HepG2 (cell line): ENCODE results near the gene MYH7. TPM values are rescaled to one million over a fixed set of nuclear protein-coding genes. Genes with fewer than 3 reads are reported as not detected.

Experiments used
- DPF2 ChIP-seq: sonication (generic); formaldehyde crosslinking; IDR thresholded peaks from 2 replicates; pipeline ENCODE4 v1.4.0; 2020; ENCODE audit warnings: mild to moderate bottlenecking, low read depth, missing genetic modification reagents, borderline replicate concordance
- DR1 ChIP-seq: sonication (generic); formaldehyde crosslinking; IDR thresholded peaks from 2 replicates; pipeline ENCODE4 v1.8.0; 2021; ENCODE audit warnings: mild to moderate bottlenecking, missing genetic modification reagents, inconsistent platforms
- NR1H2 ChIP-seq: sonication (generic); formaldehyde crosslinking; IDR thresholded peaks from 2 replicates; pipeline ENCODE4 v1.8.1; 2022; ENCODE audit warnings: low read depth, missing genetic modification reagents, borderline replicate concordance
- PLRG1 ChIP-seq: fragments of 450-650 bp; conservative IDR thresholded peaks from 2 replicates; pipeline ENCODE4 v1.6.1; 2016
- RXRA ChIP-seq: sonication (generic); formaldehyde crosslinking; IDR thresholded peaks from 2 replicates; pipeline ENCODE4 v1.5.1; 2020; ENCODE audit warnings: missing genetic modification reagents
- TBL1XR1 ChIP-seq: fragments of 150-350 bp; IDR thresholded peaks from 2 replicates; pipeline ENCODE4 v1.6.1; 2014; ENCODE audit warnings: borderline replicate concordance, low read length; ENCODE audit not compliant: partially characterized antibody
- TEAD3 ChIP-seq: optimal IDR thresholded peaks from 2 replicates; pipeline ENCODE3; 2016; ENCODE audit warnings: borderline replicate concordance
- ZNF121 ChIP-seq: sonication (generic); formaldehyde crosslinking; IDR thresholded peaks from 2 replicates; pipeline ENCODE4 v1.5.0; 2020; ENCODE audit warnings: mild to moderate bottlenecking, missing genetic modification reagents
- ZNF572 ChIP-seq: sonication (generic); formaldehyde crosslinking; IDR thresholded peaks from 2 replicates; pipeline ENCODE4 v1.5.1; 2020; ENCODE audit warnings: mild to moderate bottlenecking, missing genetic modification reagents
- ZNF776 ChIP-seq: sonication (generic); formaldehyde crosslinking; IDR thresholded peaks from 2 replicates; pipeline ENCODE4 v1.4.0; 2020; ENCODE audit warnings: mild to moderate bottlenecking, missing genetic modification reagents
- polyA plus RNA-seq, 8 experiments: library from polyadenylated mRNA; depleted of rRNA in 3 of 8; stranded (reverse) in 7 of 8; unstranded in 1 of 8; fragments of >200 nt; fragmentation: Illumina TruSeq in 4 of 8; extraction: Trizol in 4 of 8; gene quantifications; 2 replicates each; pipeline versions ENCODE4 v1.2.1 to v1.2.3, GENCODE V29; 2011 to 2016; ENCODE audit warnings: low read depth in 4 of 8, missing spikeins in 1 of 8, mixed read lengths in 1 of 8; ENCODE audit not compliant: insufficient read depth in 1 of 8
- total RNA-seq, 5 experiments: library from RNA; depleted of rRNA; stranded (reverse); fragments of >200 nt; fragmentation: Illumina TruSeq; extraction: Trizol; gene quantifications; 2 replicates each; pipeline ENCODE4 v1.2.3, GENCODE V29; 2016; ENCODE audit warnings: low read depth in 1 of 5
- TF ChIP-seq, protein P1 (sequence below): sonication (generic); formaldehyde crosslinking; IDR thresholded peaks from 2 replicates; pipeline ENCODE4 v1.4.0; 2020; ENCODE audit warnings: missing genetic modification reagents
- TF ChIP-seq, protein P2 (sequence below): sonication (generic); formaldehyde crosslinking; IDR thresholded peaks from 2 replicates; pipeline ENCODE4 v1.5.1; 2020; ENCODE audit warnings: missing genetic modification reagents, mild to moderate bottlenecking, borderline replicate concordance
- TF ChIP-seq, protein P3 (sequence below): sonication (generic); formaldehyde crosslinking; IDR thresholded peaks from 2 replicates; pipeline ENCODE4 v1.4.0; 2020; ENCODE audit warnings: missing genetic modification reagents
- TF ChIP-seq, protein P4 (sequence below): sonication (generic); formaldehyde crosslinking; IDR thresholded peaks from 2 replicates; pipeline ENCODE4 v1.4.0; 2020; ENCODE audit warnings: missing genetic modification reagents
- TF ChIP-seq, protein P5 (sequence below): sonication (generic); formaldehyde crosslinking; IDR thresholded peaks from 2 replicates; pipeline ENCODE4 v1.5.0; 2020; ENCODE audit warnings: missing genetic modification reagents
- TF ChIP-seq, protein P6 (sequence below): sonication (generic); formaldehyde crosslinking; IDR thresholded peaks from 2 replicates; pipeline ENCODE4 v1.5.0; 2020; ENCODE audit warnings: mild to moderate bottlenecking, missing genetic modification reagents

The MYH7 gene
- total and polyA plus RNA-seq, 2 of the 13 experiments (the other 11 are each of a cell fraction or from before 2014, with no cell fraction given), result 0.04 TPM; not detected in 1

DNA sequence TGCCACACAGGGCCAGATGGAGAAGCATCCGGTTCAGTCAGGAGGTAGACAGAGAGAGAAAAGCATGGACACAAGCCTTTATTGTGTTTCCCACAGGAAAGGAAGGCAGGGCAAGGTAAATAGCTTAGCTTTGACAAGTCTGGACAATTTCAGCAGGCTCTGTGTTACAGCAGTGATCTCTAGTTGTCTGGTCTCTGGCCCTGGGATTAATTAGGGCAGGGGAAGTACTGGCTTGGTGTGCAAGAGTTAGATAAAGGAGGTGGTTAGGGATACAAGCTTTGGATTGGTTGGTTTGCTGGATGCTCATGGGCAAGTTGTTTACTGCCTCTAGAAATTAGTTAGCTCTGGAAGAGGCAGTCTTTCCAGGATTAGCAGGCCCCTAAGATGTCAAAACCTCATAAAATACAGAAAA, 19.0 kb upstream of the MYH7 start (continued):
- TF ChIP-seq, protein P1, sequence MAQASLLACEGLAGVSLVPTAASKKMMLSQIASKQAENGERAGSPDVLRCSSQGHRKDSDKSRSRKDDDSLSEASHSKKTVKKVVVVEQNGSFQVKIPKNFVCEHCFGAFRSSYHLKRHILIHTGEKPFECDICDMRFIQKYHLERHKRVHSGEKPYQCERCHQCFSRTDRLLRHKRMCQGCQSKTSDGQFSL (CRISPR knock-in tag), result no peak
- TF ChIP-seq, protein P2, sequence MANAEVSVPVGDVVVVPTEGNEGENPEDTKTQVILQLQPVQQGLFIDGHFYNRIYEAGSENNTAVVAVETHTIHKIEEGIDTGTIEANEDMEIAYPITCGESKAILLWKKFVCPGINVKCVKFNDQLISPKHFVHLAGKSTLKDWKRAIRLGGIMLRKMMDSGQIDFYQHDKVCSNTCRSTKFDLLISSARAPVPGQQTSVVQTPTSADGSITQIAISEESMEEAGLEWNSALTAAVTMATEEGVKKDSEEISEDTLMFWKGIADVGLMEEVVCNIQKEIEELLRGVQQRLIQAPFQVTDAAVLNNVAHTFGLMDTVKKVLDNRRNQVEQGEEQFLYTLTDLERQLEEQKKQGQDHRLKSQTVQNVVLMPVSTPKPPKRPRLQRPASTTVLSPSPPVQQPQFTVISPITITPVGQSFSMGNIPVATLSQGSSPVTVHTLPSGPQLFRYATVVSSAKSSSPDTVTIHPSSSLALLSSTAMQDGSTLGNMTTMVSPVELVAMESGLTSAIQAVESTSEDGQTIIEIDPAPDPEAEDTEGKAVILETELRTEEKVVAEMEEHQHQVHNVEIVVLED (CRISPR knock-in tag), result no peak
- TF ChIP-seq DR1 (CRISPR knock-in tag) (no peak), NR1H2 (CRISPR knock-in tag) (no peak), RXRA (CRISPR knock-in tag) (no peak), TEAD3 (CRISPR knock-in tag) (peak; percentile 74), ZNF572 (no peak), ZNF776 (CRISPR knock-in tag) (no peak), TBL1XR1 (no peak), DPF2 (no peak), ZNF121 (CRISPR knock-in tag) (no peak), PLRG1 (no peak)
- TF ChIP-seq, protein P3, sequence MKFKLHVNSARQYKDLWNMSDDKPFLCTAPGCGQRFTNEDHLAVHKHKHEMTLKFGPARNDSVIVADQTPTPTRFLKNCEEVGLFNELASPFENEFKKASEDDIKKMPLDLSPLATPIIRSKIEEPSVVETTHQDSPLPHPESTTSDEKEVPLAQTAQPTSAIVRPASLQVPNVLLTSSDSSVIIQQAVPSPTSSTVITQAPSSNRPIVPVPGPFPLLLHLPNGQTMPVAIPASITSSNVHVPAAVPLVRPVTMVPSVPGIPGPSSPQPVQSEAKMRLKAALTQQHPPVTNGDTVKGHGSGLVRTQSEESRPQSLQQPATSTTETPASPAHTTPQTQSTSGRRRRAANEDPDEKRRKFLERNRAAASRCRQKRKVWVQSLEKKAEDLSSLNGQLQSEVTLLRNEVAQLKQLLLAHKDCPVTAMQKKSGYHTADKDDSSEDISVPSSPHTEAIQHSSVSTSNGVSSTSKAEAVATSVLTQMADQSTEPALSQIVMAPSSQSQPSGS (CRISPR knock-in tag), result no peak
- TF ChIP-seq, protein P4, sequence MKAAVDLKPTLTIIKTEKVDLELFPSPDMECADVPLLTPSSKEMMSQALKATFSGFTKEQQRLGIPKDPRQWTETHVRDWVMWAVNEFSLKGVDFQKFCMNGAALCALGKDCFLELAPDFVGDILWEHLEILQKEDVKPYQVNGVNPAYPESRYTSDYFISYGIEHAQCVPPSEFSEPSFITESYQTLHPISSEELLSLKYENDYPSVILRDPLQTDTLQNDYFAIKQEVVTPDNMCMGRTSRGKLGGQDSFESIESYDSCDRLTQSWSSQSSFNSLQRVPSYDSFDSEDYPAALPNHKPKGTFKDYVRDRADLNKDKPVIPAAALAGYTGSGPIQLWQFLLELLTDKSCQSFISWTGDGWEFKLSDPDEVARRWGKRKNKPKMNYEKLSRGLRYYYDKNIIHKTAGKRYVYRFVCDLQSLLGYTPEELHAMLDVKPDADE, result no peak
- TF ChIP-seq, protein P5, sequence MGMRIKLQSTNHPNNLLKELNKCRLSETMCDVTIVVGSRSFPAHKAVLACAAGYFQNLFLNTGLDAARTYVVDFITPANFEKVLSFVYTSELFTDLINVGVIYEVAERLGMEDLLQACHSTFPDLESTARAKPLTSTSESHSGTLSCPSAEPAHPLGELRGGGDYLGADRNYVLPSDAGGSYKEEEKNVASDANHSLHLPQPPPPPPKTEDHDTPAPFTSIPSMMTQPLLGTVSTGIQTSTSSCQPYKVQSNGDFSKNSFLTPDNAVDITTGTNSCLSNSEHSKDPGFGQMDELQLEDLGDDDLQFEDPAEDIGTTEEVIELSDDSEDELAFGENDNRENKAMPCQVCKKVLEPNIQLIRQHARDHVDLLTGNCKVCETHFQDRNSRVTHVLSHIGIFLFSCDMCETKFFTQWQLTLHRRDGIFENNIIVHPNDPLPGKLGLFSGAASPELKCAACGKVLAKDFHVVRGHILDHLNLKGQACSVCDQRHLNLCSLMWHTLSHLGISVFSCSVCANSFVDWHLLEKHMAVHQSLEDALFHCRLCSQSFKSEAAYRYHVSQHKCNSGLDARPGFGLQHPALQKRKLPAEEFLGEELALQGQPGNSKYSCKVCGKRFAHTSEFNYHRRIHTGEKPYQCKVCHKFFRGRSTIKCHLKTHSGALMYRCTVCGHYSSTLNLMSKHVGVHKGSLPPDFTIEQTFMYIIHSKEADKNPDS (CRISPR knock-in tag), result no peak
- TF ChIP-seq, protein P6, sequence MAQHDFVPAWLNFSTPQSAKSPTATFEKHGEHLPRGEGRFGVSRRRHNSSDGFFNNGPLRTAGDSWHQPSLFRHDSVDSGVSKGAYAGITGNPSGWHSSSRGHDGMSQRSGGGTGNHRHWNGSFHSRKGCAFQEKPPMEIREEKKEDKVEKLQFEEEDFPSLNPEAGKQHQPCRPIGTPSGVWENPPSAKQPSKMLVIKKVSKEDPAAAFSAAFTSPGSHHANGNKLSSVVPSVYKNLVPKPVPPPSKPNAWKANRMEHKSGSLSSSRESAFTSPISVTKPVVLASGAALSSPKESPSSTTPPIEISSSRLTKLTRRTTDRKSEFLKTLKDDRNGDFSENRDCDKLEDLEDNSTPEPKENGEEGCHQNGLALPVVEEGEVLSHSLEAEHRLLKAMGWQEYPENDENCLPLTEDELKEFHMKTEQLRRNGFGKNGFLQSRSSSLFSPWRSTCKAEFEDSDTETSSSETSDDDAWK (CRISPR knock-in tag), result no peak
